Heart left ventricle (tissue), 13 donors: Measurements from ENCODE around the gene HOXD8.

Experiments used
- POLR2A ChIP-seq, 2 donors: fragments of 450-650 bp; IDR thresholded peaks; one replicate each; pipeline ENCODE4 v1.6.1; 2017; ENCODE audit warnings: antibody characterized with exemption in 2 of 2, mild to moderate bottlenecking in 2 of 2, moderate library complexity in 2 of 2
- TF ChIP-seq, protein P1 (sequence below), 12 donors: fragments of 200-600 bp; sonication (generic) in 4 of 12; IDR thresholded peaks; one replicate each; pipeline versions ENCODE4 v1.5.0 to v1.8.0; 2018 to 2022; ENCODE audit warnings: antibody characterized with exemption in 12 of 12, mild to moderate bottlenecking in 5 of 12
- donor health status: ischemic (EF 13 %, LVEDD 7.1; RV severe dilation, severe dysfunction).
- donor health status: DM: no; HTN: yes; CAD: no.
- donor health status: DM: no; HTN: no; CAD: no.
- donor health status: ischemic (EF 25% LVEDD 6.9; RV normal size, moderate dysfunction).
- donor health status: ischemic (EF 25% LVEDD 5.7; RV mildly dilated, moderate dysfunction).
- donor health status: ischemic (EF 35%, LVEDD 5.7; RV mildly dilated, moderate dysfunction).
- donor health status: nonischemic (EF 11% LVEDD 7.7; RV severe dilation, severe dysfunction).
- donor health status: DM: yes; HTN: yes; CAD: no.
- donor health status: PGD.
- donor health status: ischemic (EF 29% LVEDD 5.4; RV normal size, mild dysfunction).
- donor health status: nonischemic (EF 23%, LVEDD 6.1; RV moderate dilation, normal function).

- TF ChIP-seq, protein P1, sequence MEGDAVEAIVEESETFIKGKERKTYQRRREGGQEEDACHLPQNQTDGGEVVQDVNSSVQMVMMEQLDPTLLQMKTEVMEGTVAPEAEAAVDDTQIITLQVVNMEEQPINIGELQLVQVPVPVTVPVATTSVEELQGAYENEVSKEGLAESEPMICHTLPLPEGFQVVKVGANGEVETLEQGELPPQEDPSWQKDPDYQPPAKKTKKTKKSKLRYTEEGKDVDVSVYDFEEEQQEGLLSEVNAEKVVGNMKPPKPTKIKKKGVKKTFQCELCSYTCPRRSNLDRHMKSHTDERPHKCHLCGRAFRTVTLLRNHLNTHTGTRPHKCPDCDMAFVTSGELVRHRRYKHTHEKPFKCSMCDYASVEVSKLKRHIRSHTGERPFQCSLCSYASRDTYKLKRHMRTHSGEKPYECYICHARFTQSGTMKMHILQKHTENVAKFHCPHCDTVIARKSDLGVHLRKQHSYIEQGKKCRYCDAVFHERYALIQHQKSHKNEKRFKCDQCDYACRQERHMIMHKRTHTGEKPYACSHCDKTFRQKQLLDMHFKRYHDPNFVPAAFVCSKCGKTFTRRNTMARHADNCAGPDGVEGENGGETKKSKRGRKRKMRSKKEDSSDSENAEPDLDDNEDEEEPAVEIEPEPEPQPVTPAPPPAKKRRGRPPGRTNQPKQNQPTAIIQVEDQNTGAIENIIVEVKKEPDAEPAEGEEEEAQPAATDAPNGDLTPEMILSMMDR (IDR thresholded peaks at IDR 0.05) = no peak
- TF ChIP-seq POLR2A (IDR thresholded peaks at IDR 0.05) = no peak
Observed at GRCh38 chr2:176112375-176113302, 16.9 kb upstream of the HOXD8 start.
